GM21360 (cell line): ENCODE results near the gene ANOS1.

Source experiments
- ATAC-seq: cut with Tn5 transposase; IDR thresholded peaks from one replicate; pipeline ENCODE4 v1.9.1; 2021; ENCODE audit warnings: mild to moderate bottlenecking, moderate library complexity; ENCODE audit not compliant: unreplicated experiment

The ANOS1 gene

DNA sequence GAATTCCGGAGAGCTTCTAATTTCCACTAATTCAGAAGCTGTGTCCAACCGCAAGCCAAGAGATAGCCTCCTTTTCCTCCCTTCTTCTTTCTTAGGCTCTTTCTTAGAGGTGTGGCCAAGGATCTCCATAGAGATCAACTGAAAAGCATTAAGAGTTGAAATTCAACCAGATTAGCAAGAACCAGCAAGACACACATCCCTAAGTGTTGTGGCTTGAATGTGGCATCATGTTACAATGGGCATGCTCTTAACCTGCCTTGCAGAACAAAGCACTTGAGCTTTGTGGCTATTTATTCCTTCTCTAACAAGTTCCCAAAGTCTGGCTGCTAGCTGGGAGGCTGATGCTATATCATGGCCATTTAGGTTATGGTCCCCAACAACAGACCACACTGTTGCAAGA is 10.4 kb downstream of the ANOS1 start:
- ATAC-seq: no peak

DNA sequence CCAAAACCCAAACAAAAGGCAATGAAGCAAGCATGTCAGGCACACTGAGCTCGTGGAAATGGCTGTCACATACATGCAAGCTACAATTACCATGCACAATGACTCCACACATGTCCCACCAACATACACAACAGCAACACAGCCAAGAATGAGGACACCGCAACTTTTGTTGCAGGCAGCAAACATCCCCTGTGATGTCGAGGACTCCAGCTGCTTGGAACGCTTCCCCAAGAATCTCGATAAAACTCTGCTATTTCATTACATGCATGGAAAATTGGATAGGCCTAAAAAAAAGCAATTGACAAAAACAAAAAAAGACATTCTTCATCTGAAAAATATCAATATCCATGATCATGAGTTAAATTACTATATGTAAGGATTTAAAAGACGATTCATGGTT is 11.8 kb downstream of the ANOS1 start:
- no peak for ATAC-seq

DNA sequence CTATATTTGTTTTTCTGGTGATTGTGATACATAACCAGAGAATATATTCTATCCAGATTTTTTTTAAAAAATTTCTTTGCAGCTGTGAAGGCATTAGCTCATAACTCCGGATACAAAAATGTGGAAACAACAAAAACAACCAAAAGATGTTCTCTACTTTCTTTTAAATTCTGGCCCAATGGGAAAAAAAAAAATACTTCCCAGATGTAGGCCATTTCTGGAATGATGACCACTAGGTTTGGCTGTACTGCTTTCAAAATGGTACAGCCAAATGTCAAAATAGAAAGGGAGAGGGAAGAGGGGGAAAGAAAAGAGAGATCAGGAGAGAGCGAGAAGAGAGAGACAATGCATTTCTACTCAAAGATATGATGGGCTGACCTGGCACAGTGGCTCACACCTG is 14.6 kb downstream of the ANOS1 start:
- no peak for ATAC-seq

DNA sequence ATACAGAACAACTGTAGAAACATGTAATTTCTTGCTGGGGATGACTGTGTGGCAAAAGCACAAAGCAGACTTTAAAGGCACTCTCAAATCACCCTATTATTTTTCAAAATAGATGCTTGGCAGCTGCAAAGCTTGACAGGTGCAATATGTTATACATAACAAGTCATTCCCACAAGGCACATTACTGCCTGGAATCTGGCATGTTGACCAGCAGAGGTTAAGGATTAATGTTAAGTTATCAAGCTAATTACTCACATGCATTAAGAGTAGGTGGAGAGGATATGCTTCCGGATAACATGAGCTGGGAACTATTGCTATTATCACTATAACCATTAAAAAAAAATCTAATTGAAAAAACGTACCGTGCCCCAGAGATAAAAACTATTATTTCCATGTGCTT is 17.8 kb downstream of the ANOS1 start:
- ATAC-seq: no peak

DNA sequence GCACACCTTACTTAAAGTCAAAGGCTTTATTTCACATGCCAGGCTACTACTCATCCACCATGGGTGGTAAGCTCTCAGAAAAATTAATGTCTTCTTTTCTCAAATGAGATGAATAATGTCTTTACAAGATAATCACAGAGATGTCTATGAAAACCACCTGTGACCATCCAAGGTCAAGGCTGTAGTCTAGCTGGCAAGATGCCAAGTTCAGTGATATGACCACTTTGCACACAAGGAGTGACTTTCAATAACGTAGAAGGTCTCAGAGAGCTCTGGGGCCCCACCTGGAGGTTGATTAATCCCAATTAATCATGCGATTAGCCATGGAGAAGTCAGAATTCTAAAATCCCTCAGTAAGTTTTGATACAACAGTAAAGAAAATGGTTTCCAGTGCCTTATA is 20.5 kb downstream of the ANOS1 start:
- no peak for ATAC-seq

DNA sequence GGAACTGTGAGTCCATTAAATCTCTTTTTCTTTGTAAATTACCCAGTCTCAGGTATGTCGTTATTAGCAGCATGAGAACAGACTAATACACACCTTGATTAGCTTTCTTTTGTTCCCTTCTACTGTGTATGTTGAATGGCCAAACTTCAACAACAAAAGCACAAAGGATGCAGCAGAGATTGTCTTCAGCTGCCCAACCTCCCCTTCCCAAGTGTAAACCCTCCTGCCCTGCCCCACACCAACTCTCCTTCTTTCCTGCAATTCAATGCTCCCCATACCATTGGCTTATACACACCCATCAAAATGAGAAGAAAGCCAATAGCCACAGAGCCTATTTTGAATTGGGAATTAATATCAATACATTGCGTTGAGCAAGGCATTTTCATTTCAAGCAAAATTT is 27.8 kb downstream of the ANOS1 start:
- ATAC-seq: no peak

DNA sequence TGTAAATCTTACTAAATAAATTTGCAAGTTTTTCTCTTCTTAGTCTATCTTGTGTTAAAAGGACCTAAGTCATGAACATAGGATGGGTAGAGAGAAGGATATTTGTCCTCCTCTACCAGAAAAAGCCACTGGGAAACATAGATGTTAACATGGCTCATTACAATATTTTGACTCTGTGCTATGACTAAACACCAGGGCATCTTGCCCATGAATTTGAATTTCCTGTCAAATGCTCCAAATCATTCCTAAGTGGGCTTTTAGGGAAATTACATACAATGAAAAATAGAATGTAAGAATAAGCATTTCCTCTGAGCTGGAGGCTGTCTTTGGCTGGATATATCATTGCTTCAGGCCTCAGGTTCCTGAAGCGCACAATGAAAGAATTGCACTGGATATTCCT is 39.1 kb downstream of the ANOS1 start:
- ATAC-seq: no peak

DNA sequence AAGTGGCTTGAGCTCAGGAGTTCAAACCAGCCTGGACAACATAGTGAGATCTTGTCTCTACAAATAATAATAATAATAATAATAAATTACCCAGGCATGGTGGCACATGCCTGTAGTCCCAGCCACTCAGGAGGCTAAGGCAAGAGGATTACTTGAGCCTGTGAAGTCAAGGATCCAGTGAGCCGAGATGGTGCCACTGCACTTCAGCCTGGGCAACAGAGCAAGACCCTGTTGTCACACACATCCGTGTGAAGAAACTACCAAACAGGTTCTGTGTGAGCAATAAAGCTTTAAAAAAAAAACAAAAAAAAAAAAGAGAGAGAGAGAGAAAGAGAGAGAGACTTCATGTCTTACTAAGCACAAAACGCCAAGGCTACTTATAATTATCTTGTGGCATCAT is 42.5 kb downstream of the ANOS1 start:
- no peak for ATAC-seq

DNA sequence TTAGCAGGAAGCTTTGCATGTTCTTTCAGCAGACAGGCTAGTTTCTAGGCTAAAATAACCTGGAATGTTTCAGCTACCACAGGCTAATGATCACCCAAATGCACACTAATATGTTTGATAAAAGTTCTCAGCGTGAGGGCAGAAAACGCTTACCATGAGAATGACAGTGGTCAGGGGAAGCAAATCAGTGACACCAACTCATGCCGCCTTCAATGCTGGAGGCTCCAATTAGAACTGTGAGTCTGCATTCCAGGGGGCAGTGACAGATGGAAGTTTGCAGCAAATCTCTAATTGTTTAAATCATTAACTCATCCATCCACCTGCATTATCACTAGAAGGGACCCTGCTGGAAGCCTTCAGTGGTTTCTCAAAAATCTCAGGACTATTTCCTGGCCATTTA is 43.2 kb downstream of the ANOS1 start:
- ATAC-seq: no peak

DNA sequence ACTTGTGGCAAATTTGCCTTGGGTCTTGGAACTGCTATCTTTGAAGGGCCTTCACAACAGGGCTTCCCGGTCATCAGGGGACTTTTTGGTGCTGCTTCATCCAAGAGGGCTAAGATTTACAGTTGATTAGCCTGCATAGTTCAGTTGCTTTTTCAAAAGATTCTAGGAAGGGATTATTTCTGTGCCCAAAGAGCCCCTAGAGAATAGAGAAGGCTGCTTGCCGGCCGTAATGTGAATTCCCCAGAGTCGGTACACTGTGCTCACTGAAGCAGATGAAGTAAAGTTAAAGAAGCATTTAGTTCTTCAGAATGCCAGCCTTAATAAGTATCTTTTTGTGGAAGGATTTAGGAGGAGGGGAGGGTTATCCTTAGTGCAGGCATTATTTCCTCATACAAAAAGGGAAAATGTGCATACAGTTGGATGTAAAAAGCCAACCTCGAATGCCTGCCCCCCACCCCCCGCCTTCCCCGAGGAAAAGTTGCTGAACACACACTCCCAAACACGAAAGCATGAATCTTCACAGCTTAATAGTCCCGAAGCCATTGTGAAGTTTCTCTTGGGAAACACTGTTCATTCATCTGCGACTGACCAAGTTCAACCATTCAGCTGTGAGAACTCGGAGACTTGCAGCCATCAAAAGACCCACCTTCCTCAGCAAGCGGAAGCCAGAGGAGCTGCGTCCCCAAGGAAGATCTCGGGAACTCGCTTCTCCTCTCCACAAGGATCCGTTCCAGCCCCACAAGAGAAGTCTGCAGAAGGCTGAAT is 47.6 kb downstream of the ANOS1 start:
- ATAC-seq: no peak

DNA sequence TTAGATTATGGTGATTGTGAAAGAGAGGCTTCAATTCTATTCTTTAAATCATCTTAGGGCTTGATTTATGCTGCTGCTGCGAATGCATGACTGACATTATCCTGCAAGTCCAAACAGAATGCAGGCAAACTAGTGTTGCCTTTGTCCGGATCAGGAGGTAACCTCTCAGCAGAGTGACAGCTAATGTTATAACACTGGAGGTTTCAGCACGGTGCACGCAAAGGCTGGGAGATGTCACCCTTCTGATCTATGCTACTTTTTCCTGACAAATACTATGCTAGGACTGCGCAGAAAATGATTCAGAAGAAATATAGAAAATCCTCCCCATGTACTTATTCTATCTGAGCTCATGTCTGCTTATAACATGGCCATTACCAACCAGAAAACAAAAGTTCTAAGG is 48.2 kb downstream of the ANOS1 start:
- ATAC-seq: no peak

DNA sequence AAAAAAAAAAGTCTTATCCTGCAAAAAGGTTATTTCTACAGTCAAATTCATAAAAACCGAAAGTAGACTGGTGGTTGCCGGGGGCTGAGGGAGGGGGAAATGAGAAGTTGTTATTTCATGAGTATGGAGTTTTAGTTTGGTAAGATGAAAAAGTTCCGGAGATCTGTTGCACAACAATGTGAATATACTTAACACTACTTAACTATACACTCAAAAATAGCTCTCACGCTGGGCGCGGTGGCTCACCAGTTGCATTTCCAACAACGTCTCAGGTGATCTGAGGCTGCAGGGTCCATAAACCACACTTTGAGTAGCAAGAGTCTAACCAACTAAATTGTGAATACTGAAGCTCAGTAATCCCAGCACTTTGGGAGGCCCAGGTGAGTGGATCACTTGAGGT is 52.4 kb downstream of the ANOS1 start:
- no peak for ATAC-seq

DNA sequence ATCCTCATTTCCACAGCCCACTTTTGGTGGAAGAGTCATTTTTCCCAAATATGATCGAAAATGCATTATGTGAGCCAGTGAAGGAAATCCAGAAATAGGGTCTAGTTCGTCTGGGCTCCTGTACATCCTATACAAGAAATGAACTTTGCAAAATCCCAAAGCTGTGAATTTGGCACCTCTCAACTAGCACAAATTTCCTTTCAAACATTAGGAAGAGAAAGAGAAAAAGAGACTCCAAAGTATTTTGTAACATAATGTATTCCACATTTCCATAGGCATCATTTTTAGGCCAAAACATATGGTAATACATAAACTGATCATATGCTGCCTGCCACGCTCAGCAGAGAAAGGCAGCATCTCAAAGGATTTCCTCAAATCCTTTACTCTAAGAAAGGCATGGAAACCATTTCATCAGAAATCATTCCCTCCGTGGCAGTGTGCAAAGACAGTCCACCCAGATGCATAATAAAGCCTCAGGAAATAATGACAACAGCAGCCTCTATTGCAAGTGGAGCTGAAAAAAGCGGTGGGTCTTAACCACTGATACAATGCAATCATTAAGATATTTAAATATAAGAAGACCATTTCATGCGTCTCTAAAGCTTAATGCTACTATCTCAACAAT is 56.8 kb downstream of the ANOS1 start:
- ATAC-seq: no peak

DNA sequence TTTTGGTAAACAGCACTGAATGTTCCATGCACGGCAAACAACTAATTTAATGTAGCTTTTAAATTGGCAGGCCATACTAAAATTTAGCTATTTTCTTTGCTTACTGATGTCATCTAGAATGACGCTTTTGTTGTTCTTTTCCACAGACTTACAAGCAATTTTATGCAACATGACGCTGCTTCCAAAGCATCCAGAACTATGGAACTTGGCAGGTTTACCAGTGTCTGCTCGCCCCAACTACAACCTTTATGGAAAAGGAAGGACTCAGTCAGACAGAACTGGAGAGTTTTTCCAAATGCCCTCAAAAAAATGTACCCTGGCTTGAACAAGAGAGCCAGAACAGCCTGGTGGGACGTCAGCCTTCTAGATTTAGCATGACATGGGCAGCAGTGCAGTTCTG is 58.7 kb downstream of the ANOS1 start:
- ATAC-seq: no peak

DNA sequence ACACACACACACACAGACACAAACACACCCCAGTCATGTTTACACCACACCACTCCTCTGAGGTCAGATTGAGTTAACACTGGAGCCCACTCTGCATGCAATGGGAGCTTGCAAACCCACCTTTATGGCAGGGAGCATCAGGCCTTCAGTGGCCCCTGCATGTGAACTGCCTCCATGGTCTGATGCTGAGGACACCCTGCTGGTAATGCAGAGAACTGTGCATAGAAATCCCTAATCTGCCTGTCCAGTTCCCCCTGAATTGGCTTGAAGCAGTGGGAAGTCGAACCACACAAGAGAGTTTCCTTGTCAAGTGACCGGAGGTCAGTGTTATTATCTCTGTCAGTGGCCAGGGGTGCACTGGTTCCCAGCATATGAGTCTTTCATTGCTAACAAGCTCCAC is 59.8 kb downstream of the ANOS1 start:
- ATAC-seq: no peak

DNA sequence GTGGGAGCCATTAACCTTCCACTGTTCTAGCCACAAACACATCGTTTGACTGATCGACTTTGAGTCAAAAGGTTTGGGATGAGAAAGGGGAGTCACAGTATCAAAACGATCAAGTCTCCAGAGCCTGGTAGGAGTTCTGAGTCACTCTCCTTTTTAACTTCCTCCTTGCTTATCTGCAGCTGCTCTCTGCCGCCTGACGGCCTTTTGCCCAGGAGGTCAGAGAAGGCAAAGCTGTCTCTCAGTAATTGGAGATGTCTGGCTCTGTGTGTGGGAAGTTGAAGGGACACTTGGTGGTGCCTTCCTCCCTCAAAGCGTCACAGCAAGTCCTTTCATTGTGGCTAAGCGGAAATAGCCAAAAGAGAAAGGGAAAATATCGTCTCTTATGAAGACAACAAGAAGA is 63.1 kb downstream of the ANOS1 start:
- no peak for ATAC-seq

DNA sequence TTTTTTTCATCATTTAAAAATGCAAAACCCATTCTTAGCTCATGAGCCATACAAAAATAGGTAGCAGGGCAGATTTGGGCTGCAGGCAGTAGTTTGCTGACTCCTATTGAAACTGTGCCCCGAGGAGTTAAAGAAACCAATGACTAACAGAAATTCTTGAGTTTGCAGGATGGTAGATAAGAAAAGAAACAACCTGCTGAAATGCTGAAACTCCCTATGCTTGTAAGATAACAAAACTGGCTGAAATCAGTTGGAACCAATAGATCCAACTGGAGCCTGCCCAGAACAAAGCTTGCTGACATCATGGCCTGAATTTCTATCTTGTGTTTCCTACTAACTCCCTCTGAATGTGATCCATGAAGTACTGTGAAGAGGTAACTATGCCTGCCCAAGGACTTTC is 68.6 kb downstream of the ANOS1 start:
- ATAC-seq: no peak

DNA sequence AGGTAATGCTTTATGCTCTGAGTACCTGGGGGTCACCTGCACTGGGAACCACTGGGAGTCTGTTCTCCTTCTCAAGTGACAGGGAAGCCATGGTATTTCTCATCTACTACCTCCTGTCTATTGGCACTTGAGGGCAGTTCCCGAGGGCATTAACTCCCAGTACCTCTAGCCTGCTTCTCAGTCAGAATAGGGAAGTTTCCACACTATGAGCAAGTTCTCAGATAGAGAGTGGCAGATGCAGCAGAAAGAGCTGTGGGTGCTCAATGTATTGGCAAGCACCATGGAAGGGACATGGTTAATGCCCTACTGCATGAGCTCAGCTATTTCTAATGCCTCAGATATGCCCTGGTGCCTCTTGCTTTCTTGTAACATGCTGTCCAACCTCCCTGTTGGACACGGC is 74.1 kb downstream of the ANOS1 start:
- no peak for ATAC-seq

DNA sequence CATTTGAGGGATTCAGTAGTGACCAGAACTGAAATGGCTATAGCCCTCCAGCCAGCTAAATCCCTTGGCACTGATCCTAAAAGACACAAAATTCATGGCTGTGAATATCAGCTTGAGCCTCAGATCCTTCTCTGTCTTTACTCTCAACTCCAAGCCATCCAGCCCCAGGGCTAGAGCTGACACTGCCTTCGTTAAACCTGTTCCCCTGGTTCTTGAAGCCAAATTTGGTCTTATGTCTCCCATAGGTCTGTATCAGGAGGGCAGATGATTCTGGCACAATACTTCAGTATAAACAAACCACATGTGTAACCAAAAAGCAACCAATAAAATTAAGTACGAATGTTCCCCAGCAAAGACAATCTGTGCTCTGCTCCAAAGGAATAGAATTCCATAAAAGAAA is 78.0 kb downstream of the ANOS1 start:
- ATAC-seq: no peak

DNA sequence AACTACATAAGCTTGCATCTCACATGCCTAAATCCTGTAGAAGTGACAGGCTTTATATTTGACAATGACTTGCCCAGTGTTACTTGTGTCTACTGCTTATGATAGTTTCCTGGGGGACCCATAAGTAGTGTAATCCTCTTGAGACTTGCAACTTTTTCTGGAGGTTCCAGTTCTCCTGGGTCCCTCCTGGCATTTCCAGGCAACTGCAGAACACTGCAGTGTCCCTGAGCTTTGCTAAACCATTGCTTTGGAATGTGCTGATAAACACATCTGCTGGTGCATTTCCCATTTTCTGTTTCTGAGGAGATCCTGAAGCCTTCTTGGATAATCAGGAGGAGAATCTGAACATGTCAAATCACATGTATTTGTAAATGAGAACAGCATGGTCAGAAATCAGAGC is 82.0 kb downstream of the ANOS1 start:
- ATAC-seq: no peak

DNA sequence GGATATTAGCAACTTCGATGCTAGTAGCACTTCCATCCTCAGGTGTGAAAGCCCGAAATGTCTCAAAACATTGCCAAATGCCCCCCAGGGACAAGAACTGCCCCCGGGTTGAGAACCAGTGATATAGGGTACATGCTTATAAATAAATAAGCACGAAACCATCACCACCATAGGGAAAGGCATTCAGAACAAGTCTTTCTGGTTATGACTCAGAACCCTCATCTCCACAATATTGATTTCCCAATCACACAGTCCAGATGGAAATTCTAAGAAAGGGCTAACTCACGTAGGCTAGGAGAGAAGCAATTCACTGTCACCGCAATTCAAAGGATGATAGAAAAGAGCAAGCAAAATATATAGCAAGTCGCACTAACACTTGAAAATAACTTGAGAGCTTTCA is 84.8 kb downstream of the ANOS1 start:
- ATAC-seq: no peak

DNA sequence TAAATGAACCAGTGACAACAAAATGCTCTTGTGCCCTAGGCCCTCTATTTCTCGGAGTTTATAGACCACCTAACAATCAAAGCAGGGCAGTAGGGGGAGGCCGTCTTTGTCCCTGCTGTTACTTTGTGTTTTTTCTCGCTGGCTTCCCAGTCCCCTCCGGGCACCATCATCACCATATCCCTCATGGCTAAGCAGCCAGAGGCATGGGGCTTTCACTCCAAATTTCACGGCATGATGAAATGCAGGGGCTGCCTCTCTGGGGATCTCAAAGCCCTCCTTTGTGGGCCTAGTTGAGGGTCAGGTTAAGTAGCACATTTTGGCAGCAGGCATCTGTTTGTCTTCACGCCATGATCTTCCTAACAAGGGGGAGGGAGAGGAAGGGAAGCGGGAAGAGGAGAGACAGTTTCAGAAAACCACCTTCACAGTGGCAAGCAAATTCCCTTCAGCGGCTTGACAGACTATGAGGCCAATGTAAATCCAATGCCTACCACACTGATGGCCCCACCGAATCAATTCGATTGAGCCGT is 91.9 kb downstream of the ANOS1 start:
- ATAC-seq: no peak

DNA sequence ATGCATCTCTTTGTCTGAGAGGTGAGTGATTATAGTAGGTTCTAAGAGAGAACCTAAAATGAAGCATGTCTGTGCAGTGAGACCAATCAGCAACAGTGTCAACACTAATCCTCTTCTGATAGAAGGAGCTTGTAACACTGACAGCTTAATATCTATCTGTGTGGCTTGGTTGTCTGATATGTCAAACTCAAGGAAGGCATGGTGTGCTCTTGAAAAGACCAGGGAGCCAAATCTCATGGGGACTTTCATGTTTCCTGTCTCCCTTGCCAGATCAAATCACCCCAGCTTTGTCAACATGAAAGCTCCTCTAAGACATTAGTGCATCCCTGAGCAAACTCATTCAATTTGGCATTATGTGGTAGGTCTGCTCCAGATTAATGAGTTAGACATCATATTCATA is 95.4 kb downstream of the ANOS1 start:
- no peak for ATAC-seq
